ENCODE results near the gene OR11L1.

The OR11L1 gene

GRCh38 chr1:247841796-247842195, at the start of gene OR11L1:
TSS of gene OR11L1 (minus strand) at chr1:247841896. CDS start at chr1:247841896, 0 bp downstream.
- DNase-seq (ENCODE audit: low spot score), result no peak

GRCh38 chr1:247884797-247885413, 43.2 kb upstream of the OR11L1 start:
- DNase-seq (ENCODE audit: low spot score), result no peak

- DNase-seq (ENCODE audit: low spot score), result no peak
Measured at GRCh38 chr1:247883346-247883745, 41.6 kb upstream of the OR11L1 start.

- DNase-seq (ENCODE audit: low spot score), result no peak
Measured at GRCh38 chr1:247865416-247865815, 23.7 kb upstream of the OR11L1 start.

GRCh38 chr1:247864644-247865043, 22.9 kb upstream of the OR11L1 start:
- DNase-seq (ENCODE audit: low spot score), result no peak

GRCh38 chr1:247862756-247863155, 21.1 kb upstream of the OR11L1 start:
- DNase-seq (ENCODE audit: low spot score), result no peak

- DNase-seq (ENCODE audit: low spot score), result no peak
Measured at GRCh38 chr1:247857985-247858619, 16.4 kb upstream of the OR11L1 start.

- no peak for DNase-seq (ENCODE audit: low spot score)
Measured at GRCh38 chr1:247857069-247857984, 15.6 kb upstream of the OR11L1 start, which contains the start of gene TRIM58. TSS of gene TRIM58 (plus strand) at chr1:247857187. CDS start at chr1:247857247, 60 bp downstream.

GRCh38 chr1:247855911-247856310, 14.2 kb upstream of the OR11L1 start:
- no peak for DNase-seq (ENCODE audit: low spot score)

- no peak for DNase-seq (ENCODE audit: low spot score)
Measured at GRCh38 chr1:247854899-247855545, 13.3 kb upstream of the OR11L1 start.

GRCh38 chr1:247849616-247850015, 7.9 kb upstream of the OR11L1 start:
- DNase-seq (ENCODE audit: low spot score), result no peak

GRCh38 chr1:247848346-247848745, 6.7 kb upstream of the OR11L1 start:
- DNase-seq (ENCODE audit: low spot score), result no peak

- no peak for DNase-seq (ENCODE audit: low spot score)
Measured at GRCh38 chr1:247845693-247846017, 4.0 kb upstream of the OR11L1 start.

GRCh38 chr1:247845011-247845692, 3.5 kb upstream of the OR11L1 start:
- DNase-seq (ENCODE audit: low spot score), result no peak

- DNase-seq (ENCODE audit: low spot score), result no peak
Measured at GRCh38 chr1:247843411-247843810, 1.7 kb upstream of the OR11L1 start.

- no peak for DNase-seq (ENCODE audit: low spot score)
Measured at GRCh38 chr1:247840818-247841217, 878 bp downstream of the OR11L1 start.

- DNase-seq (ENCODE audit: low spot score), result no peak
Measured at GRCh38 chr1:247833601-247834000, 8.1 kb downstream of the OR11L1 start.

- no peak for DNase-seq (ENCODE audit: low spot score)
Measured at GRCh38 chr1:247829656-247830055, 12.0 kb downstream of the OR11L1 start.

GRCh38 chr1:247825362-247825761, 16.3 kb downstream of the OR11L1 start:
- no peak for DNase-seq (ENCODE audit: low spot score)

- DNase-seq (ENCODE audit: low spot score), result no peak
Measured at GRCh38 chr1:247824023-247824422, 17.7 kb downstream of the OR11L1 start, which contains the start of gene OR14A16. TSS of gene OR14A16 (minus strand) at chr1:247824119. CDS start at chr1:247815729, 8,390 bp downstream.

- no peak for DNase-seq (ENCODE audit: low spot score)
Measured at GRCh38 chr1:247822060-247822459, 19.6 kb downstream of the OR11L1 start.

GRCh38 chr1:247812637-247813036, 29.1 kb downstream of the OR11L1 start:
- no peak for DNase-seq (ENCODE audit: low spot score)
